Uterus (tissue), 4 donors: Measurements from ENCODE around the gene DNMT1. TPM values are rescaled to one million over a fixed set of nuclear protein-coding genes. Genes with fewer than 3 reads are reported as not detected.

Experiments used
- DNase-seq, 2 donors: peaks; one replicate each; pipeline ENCODE4 v3.0.0-alpha.2; 2019 to 2020
- H3K27ac ChIP-seq, 2 donors: fragments of 200-600 bp; sonication (generic); 1 replicate in 1 of 2; 2 replicates in 1 of 2; pipeline ENCODE4 v1.5.1; 2016 to 2018
- H3K27me3 ChIP-seq, 2 donors: fragments of 200-600 bp; sonication (generic); one replicate each; pipeline ENCODE4 v1.5.1; 2018 to 2019; ENCODE audit warnings: control low read depth in 1 of 2
- H3K36me3 ChIP-seq, 2 donors: fragments of 200-600 bp; sonication (generic); one replicate each; pipeline ENCODE4 v1.5.1; 2019; ENCODE audit warnings: control low read depth in 1 of 2
- H3K4me1 ChIP-seq, 2 donors: fragments of 200-600 bp; sonication (generic); one replicate each; pipeline ENCODE4 v1.5.1; 2018 to 2019; ENCODE audit warnings: control low read depth in 1 of 2
- H3K4me3 ChIP-seq, 2 donors: fragments of 200-600 bp; sonication (generic); 1 replicate in 1 of 2; 2 replicates in 1 of 2; pipeline ENCODE4 v1.5.1; 2018 to 2019; ENCODE audit warnings: mild to moderate bottlenecking in 1 of 2
- H3K9me3 ChIP-seq, 2 donors: fragments of 200-600 bp; sonication (generic); one replicate each; pipeline ENCODE4 v1.5.1; 2019; ENCODE audit warnings: control low read depth in 1 of 2
- CTCF ChIP-seq, 4 experiments: fragments of 200-600 bp in 2 of 4; fragments of 450-650 bp in 2 of 4; sonication (generic) in 2 of 4; IDR thresholded peaks; one replicate each; pipeline ENCODE4 v1.5.1; 2016 to 2019; ENCODE audit warnings: antibody characterized with exemption in 4 of 4, mild to moderate bottlenecking in 2 of 4, moderate library complexity in 1 of 4
- POLR2A ChIP-seq, 2 donors: fragments of 450-650 bp; IDR thresholded peaks; one replicate each; pipeline ENCODE4 v1.6.1; 2016; ENCODE audit warnings: antibody characterized with exemption in 2 of 2, mild to moderate bottlenecking in 1 of 2, moderate library complexity in 1 of 2
- intact Hi-C: fragments of 100-400 bp; cut with DNase I; formaldehyde crosslinking; loops from one replicate; pipeline ENCODE4 v1.15.1; 2023; ENCODE audit warnings: low total_unique reads
- total RNA-seq, 4 donors: library from RNA; depleted of rRNA in 3 of 4; stranded (reverse); fragments of >200 nt in 3 of 4; gene quantifications; one replicate each; pipeline versions ENCODE4 v1.1.0 to v1.2.4, GENCODE V29; 2014 to 2023
- donor health status: DM: yes; HTN: yes; CAD: no.

DNMT1 gene
- total RNA-seq, 4 donors from 2014 or later, result 37.6 to 134 (median 67.9) TPM

GRCh38 chr19:10220695-10221094 lies 25.9 kb upstream of the DNMT1 start:
- no peak for DNase-seq
- Histone ChIP-seq H3K36me3 (no peaks in the 10 kb centered on the region), H3K9me3 (no peaks in the 10 kb centered on the region), H3K27ac (no peak overlapping the region), H3K4me3 (no peak overlapping the region), H3K4me1 (no peaks in the 10 kb centered on the region), H3K27me3 (no peaks in the 10 kb centered on the region)
- TF ChIP-seq CTCF (IDR thresholded peaks at IDR 0.05), result no peak
- intact Hi-C loops, result no loop called here

- H3K4me1 ChIP-seq, result no peaks in the 10 kb centered on the region
- H3K27me3 ChIP-seq, result no peaks in the 10 kb centered on the region
- intact Hi-C loops, result no loop called here
- H3K27ac ChIP-seq, result no peak overlapping the region
- TF ChIP-seq CTCF (IDR thresholded peaks at IDR 0.05) (no peak), POLR2A (IDR thresholded peaks at IDR 0.05) (no peak)
- no peak overlapping the region for H3K4me3 ChIP-seq
- no peaks in the 10 kb centered on the region for H3K9me3 ChIP-seq
- no peaks in the 10 kb centered on the region for H3K36me3 ChIP-seq
- DNase-seq, result no peak
Measured at GRCh38 chr19:10219678-10220077, 24.9 kb upstream of the DNMT1 start.

- Histone ChIP-seq H3K27ac (no peak overlapping the region), H3K27me3 (no peaks in the 10 kb centered on the region), H3K4me3 (no peak overlapping the region), H3K36me3 (no peaks in the 10 kb centered on the region), H3K9me3 (no peaks in the 10 kb centered on the region), H3K4me1 (no peaks in the 10 kb centered on the region)
- TF ChIP-seq CTCF (IDR thresholded peaks at IDR 0.05) (no peak), POLR2A (IDR thresholded peaks at IDR 0.05) (no peak)
- no peak for DNase-seq
- intact Hi-C loops, result no loop called here
Measured at GRCh38 chr19:10217085-10217484, 22.3 kb upstream of the DNMT1 start.

GRCh38 chr19:10214784-10215183 lies 20.0 kb upstream of the DNMT1 start:
- no peaks in the 10 kb centered on the region for H3K9me3 ChIP-seq
- no peak for DNase-seq
- intact Hi-C loops, result no loop called here
- H3K4me3 ChIP-seq, result no peak overlapping the region
- H3K36me3 ChIP-seq, result no peaks in the 10 kb centered on the region
- TF ChIP-seq CTCF (IDR thresholded peaks at IDR 0.05), result no peak
- no peak for TF ChIP-seq POLR2A (IDR thresholded peaks at IDR 0.05)
- no peaks in the 10 kb centered on the region for H3K27me3 ChIP-seq
- H3K4me1 ChIP-seq, result no peaks in the 10 kb centered on the region
- H3K27ac ChIP-seq, result no peak overlapping the region

GRCh38 chr19:10211691-10212090 lies 16.9 kb upstream of the DNMT1 start:
- H3K36me3 ChIP-seq, result no peaks in the 10 kb centered on the region
- intact Hi-C loops, result no loop called here

More at GRCh38 chr19:10211691-10212090, 16.9 kb upstream of the DNMT1 start:
- Histone ChIP-seq H3K27ac (no peak overlapping the region), H3K9me3 (no peaks in the 10 kb centered on the region), H3K4me1 (no peaks in the 10 kb centered on the region), H3K27me3 (no peaks in the 10 kb centered on the region), H3K4me3 (no peak overlapping the region)
- TF ChIP-seq POLR2A (IDR thresholded peaks at IDR 0.05) (no peak), CTCF (IDR thresholded peaks at IDR 0.05) (no peak)
- no peak for DNase-seq
